Right lobe of liver (tissue), 6 donors: ENCODE data around the gene TMEM123. TPM values are rescaled to one million over a fixed set of nuclear protein-coding genes. Genes with fewer than 3 reads are reported as not detected.
A peak's percentile ranks its signal among the peaks of the same experiment; 100 is the strongest.

Experiments used
- ATAC-seq, 4 donors: fragments of 200-7000 bp; cut with Tn5 transposase; one replicate each; pipeline ENCODE4 v1.9.1; 2020; ENCODE audit warnings: mild to moderate bottlenecking in 4 of 4, moderate library complexity in 4 of 4
- DNase-seq, 3 donors: peaks; one replicate each; pipeline ENCODE4 v3.0.0-alpha.2; 2020
- H3K27ac ChIP-seq, 3 donors: fragments of 200-600 bp; one replicate each; pipeline ENCODE4 v1.8.0; 2022
- H3K27me3 ChIP-seq, 2 donors: fragments of 200-600 bp; one replicate each; pipeline ENCODE4 v1.8.0; 2022
- H3K36me3 ChIP-seq, 4 donors: fragments of 200-600 bp; sonication (generic) in 1 of 4; one replicate each; pipeline versions ENCODE4 v1.5.1 to v1.8.0; 2017 to 2022; ENCODE audit warnings: control low read depth in 1 of 4
- H3K4me1 ChIP-seq, 4 donors: fragments of 200-600 bp; sonication (generic) in 1 of 4; one replicate each; pipeline versions ENCODE4 v1.5.1 to v1.8.0; 2017 to 2022; ENCODE audit warnings: control low read depth in 1 of 4
- H3K4me3 ChIP-seq, 3 donors: fragments of 200-600 bp; one replicate each; pipeline ENCODE4 v1.8.0; 2022
- H3K9me3 ChIP-seq, 4 donors: fragments of 200-600 bp; sonication (generic) in 1 of 4; one replicate each; pipeline versions ENCODE4 v1.5.1 to v1.8.0; 2017 to 2022; ENCODE audit warnings: control low read depth in 1 of 4
- CTCF ChIP-seq, 4 donors: fragments of 200-600 bp in 3 of 4; fragments of 450-650 bp in 1 of 4; IDR thresholded peaks; one replicate each; pipeline versions ENCODE4 v1.5.1 to v1.8.0; 2016 to 2022; ENCODE audit warnings: antibody characterized with exemption in 4 of 4, mild to moderate bottlenecking in 2 of 4
- POLR2A ChIP-seq: fragments of 450-650 bp; IDR thresholded peaks from one replicate; pipeline ENCODE4 v1.6.1; 2017; ENCODE audit warnings: antibody characterized with exemption, mild to moderate bottlenecking
- WGBS: methylation state at CpG from one replicate; pipeline ENCODE4 v1.1.6; 2018; ENCODE audit warnings: low coverage, low lambda C conversion rate; ENCODE audit not compliant: insufficient coverage; ENCODE audit errors: missing lambda C conversion rate; 5-methylcytosine and 5-hydroxymethylcytosine counted together
- intact Hi-C, 2 donors: fragments of 100-400 bp; cut with DNase I; formaldehyde crosslinking; loops; one replicate each; pipeline versions ENCODE4 v1.11.2 to v1.14.1; 2022
- total RNA-seq, 6 experiments: library from RNA; depleted of rRNA in 2 of 6; stranded (reverse); fragments of >200 nt in 2 of 6; fragmentation: NEBNext Ultra II Directional in 3 of 6; extraction: Animal tissue kit (Norgen Biotek cat#: 25700) in 3 of 6; gene quantifications; one replicate each; pipeline versions ENCODE4 v1.1.0 to v1.2.4, GENCODE V29; 2016 to 2023
- donor health status: DM: no; HTN: yes; CAD: no.
- donor health status: DM: no; HTN: no; CAD: no.
- donor health status: DM: no; HTN: no; CAD: no.
- donor health status: DM: no; HTN: yes; CAD: no.
- donor health status: DM: no; HTN: yes; CAD: no.

Gene TMEM123
- total RNA-seq, 6 experiments from 2014 or later = 173 to 557 (median 229) TPM

DNA sequence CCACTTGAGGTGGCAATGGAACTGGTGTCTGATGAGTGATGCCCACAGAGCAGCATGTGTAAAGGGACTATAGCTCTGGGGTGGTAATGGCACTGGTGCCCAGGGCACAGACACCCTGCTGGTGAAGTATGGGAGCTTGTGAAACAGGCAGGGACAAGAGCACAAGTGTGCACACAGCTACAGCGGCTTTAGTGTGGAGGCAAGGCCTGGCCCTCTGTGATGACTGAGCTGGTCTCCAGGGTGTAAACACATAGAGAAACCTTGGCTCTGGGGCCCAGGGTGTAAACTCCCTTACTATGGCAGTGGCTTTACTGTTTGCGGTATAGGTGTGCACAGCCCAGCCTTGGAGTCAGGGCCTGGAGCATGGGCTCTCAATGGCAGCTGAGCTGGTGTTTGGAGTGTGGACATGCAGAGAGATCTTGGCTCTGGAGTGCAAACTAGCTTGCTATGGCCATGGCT, 59.3 kb downstream of the TMEM123 start:
- Histone ChIP-seq H3K4me1 (no peaks in the 10 kb centered on the region), H3K27ac (no peak overlapping the region), H3K27me3 (no peaks in the 10 kb centered on the region), H3K9me3 (no peaks in the 10 kb centered on the region), H3K4me3 (no peak overlapping the region), H3K36me3 (peaks cover 0 to 44% (median 4%) of the 10 kb centered on the region in 4 donors)
- intact Hi-C loops = loop anchor here in 1 of 2 donors (5.0 kb wide), 1 partner anchor 104 kb away; no protein-coding TSS in a partner anchor
- TF ChIP-seq POLR2A = no peak
- no peak for TF ChIP-seq CTCF (IDR thresholded peaks at IDR 0.05)
- no CpG with 5 or more reads among the region's 2 CpGs for WGBS
- no peak for DNase-seq
- ATAC-seq = peak in 3 of 4 donors; percentile 7 to 22 (median 9)

DNA sequence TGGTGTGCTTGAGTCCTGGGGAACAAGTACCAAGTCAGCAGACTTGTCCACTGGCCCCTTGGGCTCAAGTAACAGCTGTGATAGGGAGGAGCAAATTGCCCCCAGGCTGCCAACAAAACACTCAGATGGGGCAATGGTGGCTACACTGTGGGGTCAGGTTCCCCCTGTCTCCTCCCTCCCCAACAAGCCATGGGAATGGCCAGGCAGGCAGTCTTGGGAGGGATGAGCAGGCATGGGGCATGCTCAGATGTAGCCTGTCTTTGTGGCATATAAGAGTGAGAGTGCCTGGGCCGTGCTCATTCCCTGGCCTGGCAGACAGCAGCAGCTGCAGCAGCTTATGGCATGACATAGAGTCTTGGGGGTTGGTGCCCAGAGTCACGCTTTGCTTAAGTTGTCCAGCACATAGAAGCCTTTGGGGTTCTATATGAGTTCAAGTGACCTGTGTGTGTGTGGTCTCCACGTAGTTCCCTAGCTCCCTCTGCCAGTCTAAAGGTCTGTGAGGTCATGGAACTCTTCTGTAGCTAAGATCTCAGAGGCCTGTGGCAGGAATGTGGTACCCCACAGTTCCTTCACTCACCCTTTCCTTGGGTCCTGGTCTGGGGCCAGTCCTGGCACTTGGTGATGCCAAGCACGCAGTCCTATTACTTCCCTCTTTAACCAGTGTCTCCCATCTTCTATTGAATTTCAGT, 60.9 kb downstream of the TMEM123 start:
- DNase-seq (no peak), ATAC-seq (peak in 1 of 4 donors; percentile 5)
- H3K9me3 ChIP-seq = no peaks in the 10 kb centered on the region
- 80% methylated on average over 1 of the region's 4 CpGs for WGBS
- H3K4me1 ChIP-seq = no peaks in the 10 kb centered on the region
- TF ChIP-seq POLR2A (no peak), CTCF (IDR thresholded peaks at IDR 0.05) (no peak)
- intact Hi-C loops = loop anchor here in 1 of 2 donors (5.0 kb wide), 1 partner anchor 106 kb away; no protein-coding TSS in a partner anchor
- H3K27me3 ChIP-seq = no peaks in the 10 kb centered on the region
- H3K36me3 ChIP-seq = peaks cover 0 to 35% (median 4%) of the 10 kb centered on the region in 4 donors
- H3K4me3 ChIP-seq = no peak overlapping the region
- no peak overlapping the region for H3K27ac ChIP-seq

GRCh38 chr11:102390667-102391465, 61.7 kb downstream of the TMEM123 start:
- ATAC-seq = peak; percentile 93 to 98 (median 96)
- Histone ChIP-seq H3K9me3 (no peaks in the 10 kb centered on the region), H3K27ac (no peak overlapping the region), H3K36me3 (peaks cover 0 to 37% (median 3%) of the 10 kb centered on the region in 4 donors), H3K4me1 (no peaks in the 10 kb centered on the region), H3K4me3 (no peak overlapping the region), H3K27me3 (no peaks in the 10 kb centered on the region)
- DNase-seq = peak; percentile 62 to 76 (median 68)
- WGBS = 42% methylated on average over 6 of the region's 12 CpGs
- intact Hi-C loops = loop anchor here in 1 of 2 donors (5.0 kb wide), 1 partner anchor 106 kb away; no protein-coding TSS in a partner anchor
- TF ChIP-seq POLR2A (no peak), CTCF (IDR thresholded peaks at IDR 0.05) (peak; percentile 88 to 92 (median 90))

- no peak for TF ChIP-seq POLR2A
- no peak for TF ChIP-seq CTCF (IDR thresholded peaks at IDR 0.05)
- H3K4me3 ChIP-seq = no peak overlapping the region
- H3K27me3 ChIP-seq = no peaks in the 10 kb centered on the region
- peaks cover 0 to 28% (median 0%) of the 10 kb centered on the region in 4 donors for H3K36me3 ChIP-seq
- no peaks in the 10 kb centered on the region for H3K4me1 ChIP-seq
- H3K9me3 ChIP-seq = no peaks in the 10 kb centered on the region
- DNase-seq (no peak), ATAC-seq (peak in 1 of 4 donors; percentile 41)
- intact Hi-C loops = no loop called here
- WGBS = 83% methylated on average over 4 of the region's 4 CpGs
- no peak overlapping the region for H3K27ac ChIP-seq
These were observed 63.3 kb downstream of the TMEM123 start for GRCh38 chr11:102389253-102389652.
